HCT116 (cell line): ENCODE data around the gene KNTC1. TPM values are rescaled to one million over a fixed set of nuclear protein-coding genes. Genes with fewer than 3 reads are reported as not detected.

ENCODE experiments used
- ATAC-seq: fragments of 200-7000 bp; cut with Tn5 transposase; 2 replicates; pipeline ENCODE4 v1.9.1; 2020; ENCODE audit warnings: mild to moderate bottlenecking, moderate library complexity
- BruUV-seq: library from RNA; stranded (reverse); fragments of 400-500 nt; replicated peaks from 2 replicates; lab custom pipeline; 2021; lab: Mats Ljungman, UMichigan
- CTCF ChIA-PET: fragments of 300-600 bp; sonication (Branson Sonifier 250); formaldehyde crosslinking; loops from one replicate; lab custom pipeline; 2021; ENCODE audit warnings: antibody characterized with exemption; lab: Charles Lee
- POLR2A ChIA-PET: fragments of 300-600, 350-600 bp; sonication (Branson Sonifier 250); formaldehyde crosslinking; loops from one replicate; lab custom pipeline; 2021; ENCODE audit warnings: antibody characterized with exemption; lab: Charles Lee
- RAD21 ChIA-PET, 2 experiments: fragments of 300-600 bp; sonication (Branson Sonifier 250); formaldehyde crosslinking; loops; one replicate each; lab custom pipeline; 2023; ENCODE audit warnings: low total read pairs in 2 of 2; ENCODE audit not compliant: uncharacterized antibody in 2 of 2, unreplicated experiment in 2 of 2, low non-redundant PET in 1 of 2; lab: Charles Lee
- DNase-seq: peaks from one replicate; pipeline ENCODE4 v3.0.0-alpha.2; 2010; ENCODE audit warnings: low read depth, low spot score
- H2AFZ ChIP-seq: fragments of 200-600 bp; shearing (Covaris generic), sonication (generic); 2 replicates; pipeline ENCODE4 v1.6.1; 2017; ENCODE audit warnings: low read depth, mixed run types, mixed read lengths, antibody characterized with exemption, low read length; ENCODE audit not compliant: poor library complexity, severe bottlenecking
- H3K27ac ChIP-seq: 2 replicates; pipeline ENCODE4 v1.5.1; 2012; ENCODE audit warnings: low read depth, low read length
- H3K27me3 ChIP-seq: fragments of 200-600 bp; sonication (generic); 2 replicates; pipeline ENCODE4 v1.6.1; 2016; ENCODE audit warnings: mixed run types, low read length, mixed read lengths; ENCODE audit not compliant: insufficient read depth
- H3K36me3 ChIP-seq, 2 experiments: fragments of 200-500 bp in 1 of 2; fragments of 200-600 bp in 1 of 2; sonication (Bioruptor generic) in 1 of 2; sonication (generic) in 1 of 2; 2 replicates each; pipeline versions ENCODE4 v1.5.1 to v1.6.1; 2014 to 2016; ENCODE audit warnings: low read length in 2 of 2, inconsistent platforms in 1 of 2, mixed read lengths in 1 of 2, mixed run types in 1 of 2; ENCODE audit not compliant: insufficient read depth in 2 of 2, control insufficient read depth in 1 of 2
- H3K4me1 ChIP-seq, 2 experiments: fragments of 200-600 bp in 1 of 2; sonication (generic) in 1 of 2; 2 replicates each; pipeline versions ENCODE4 v1.5.1 to v1.6.1; 2012 to 2017; ENCODE audit warnings: low read length in 2 of 2, inconsistent platforms in 1 of 2, mild to moderate bottlenecking in 1 of 2, mixed read lengths in 1 of 2, mixed run types in 1 of 2, moderate library complexity in 1 of 2; ENCODE audit not compliant: insufficient read depth in 2 of 2, control insufficient read depth in 1 of 2
- H3K4me2 ChIP-seq: fragments of 200-600 bp; sonication (generic); 2 replicates; pipeline ENCODE4 v1.6.1; 2017; ENCODE audit warnings: mixed run types, low read length, mixed read lengths
- H3K4me3 ChIP-seq, 2 experiments: fragments of 200-600 bp in 1 of 2; sonication (generic) in 1 of 2; replicated peaks in 1 of 2; 2 replicates each; pipeline ENCODE4 v1.5.1; 2011 to 2016; ENCODE audit warnings: low read length in 2 of 2, control low read depth in 1 of 2, low read depth in 1 of 2, mild to moderate bottlenecking in 1 of 2, mixed read lengths in 1 of 2, mixed run types in 1 of 2
- H3K79me2 ChIP-seq: fragments of 200-600 bp; sonication (generic); 2 replicates; pipeline ENCODE4 v1.6.1; 2017; ENCODE audit warnings: mild to moderate bottlenecking, mixed run types, low read length, moderate library complexity, mixed read lengths; ENCODE audit not compliant: insufficient read depth
- H3K9ac ChIP-seq: fragments of 200-600 bp; sonication (generic); 2 replicates; pipeline ENCODE4 v1.6.1; 2016; ENCODE audit warnings: low read length, mixed read lengths
- H3K9me2 ChIP-seq: fragments of 200-600 bp; sonication (generic), shearing (Covaris generic); 2 replicates; pipeline ENCODE4 v1.6.1; 2017; ENCODE audit warnings: mixed run types, mild to moderate bottlenecking, moderate library complexity; ENCODE audit not compliant: insufficient read depth
- H3K9me3 ChIP-seq, 2 experiments: fragments of 200-500 bp in 1 of 2; fragments of 200-600 bp in 1 of 2; sonication (Bioruptor generic) in 1 of 2; sonication (generic) in 1 of 2; 2 replicates each; pipeline ENCODE4 v1.6.1; 2014 to 2017; ENCODE audit warnings: low read length in 2 of 2, mixed read lengths in 2 of 2, inconsistent platforms in 1 of 2, low read depth in 1 of 2, mild to moderate bottlenecking in 1 of 2, mixed run types in 1 of 2, moderate library complexity in 1 of 2; ENCODE audit not compliant: control insufficient read depth in 1 of 2, insufficient read depth in 1 of 2
- H4K20me1 ChIP-seq: fragments of 200-600 bp; sonication (generic), shearing (Covaris generic); 2 replicates; pipeline ENCODE4 v1.6.1; 2017; ENCODE audit warnings: mixed run types, mild to moderate bottlenecking, moderate library complexity; ENCODE audit not compliant: insufficient read depth
- CEBPB ChIP-seq: IDR thresholded peaks from 2 replicates; pipeline ENCODE4 v1.6.1; 2012; ENCODE audit warnings: low read depth
- EGR1 ChIP-seq: IDR thresholded peaks from 2 replicates; pipeline ENCODE4 v1.6.1; 2012; ENCODE audit warnings: low read depth
- ELF1 ChIP-seq: IDR thresholded peaks from 2 replicates; pipeline ENCODE4 v1.6.1; 2012; ENCODE audit warnings: low read depth, borderline replicate concordance
- EZH2phosphoT487 ChIP-seq: fragments of 200-600 bp; IDR thresholded peaks from 2 replicates; pipeline ENCODE4 v1.6.1; 2018; ENCODE audit warnings: antibody characterized with exemption, borderline replicate concordance
- FOSL1 ChIP-seq: IDR thresholded peaks from 2 replicates; pipeline ENCODE4 v1.6.1; 2012; ENCODE audit warnings: low read depth
- SIN3A ChIP-seq: IDR thresholded peaks from 2 replicates; pipeline ENCODE4 v1.6.1; 2012; ENCODE audit warnings: low read depth
- SRF ChIP-seq: IDR thresholded peaks from 2 replicates; pipeline ENCODE4 v1.6.1; 2012; ENCODE audit warnings: low read depth
- TCF7L2 ChIP-seq: IDR thresholded peaks from 2 replicates; pipeline ENCODE4 v1.7.0; 2011; ENCODE audit warnings: borderline replicate concordance, inconsistent platforms; ENCODE audit not compliant: insufficient read depth, insufficient read length; ENCODE audit errors: extremely low read depth
- ZFX ChIP-seq: fragments of 450-650 bp; IDR thresholded peaks from 2 replicates; pipeline ENCODE4 v1.6.1; 2017
- intact Hi-C: fragments of 100-400 bp; cut with micrococcal nuclease; formaldehyde crosslinking; loops from 2 replicates; pipeline ENCODE4 v1.10.0; 2022
- total RNA-seq: library from RNA; stranded (reverse); gene quantifications from one replicate; pipeline ENCODE4 v1.2.1, GENCODE V29; 2021; ENCODE audit not compliant: unreplicated experiment
- TF ChIP-seq, protein P1 (sequence below): IDR thresholded peaks from 2 replicates; pipeline ENCODE4 v1.6.1; 2011; ENCODE audit warnings: mild to moderate bottlenecking, low read length, moderate library complexity; ENCODE audit not compliant: insufficient replicate concordance; ENCODE audit errors: extremely low read depth
- TF ChIP-seq, protein P2 (sequence below), 3 experiments: fragments of 200-600 bp in 1 of 3; sonication (generic) in 1 of 3; IDR thresholded peaks in 2 of 3; conservative IDR thresholded peaks in 1 of 3; 2 replicates each; pipeline ENCODE4 v1.5.1; 2012 to 2017; ENCODE audit warnings: low read depth in 2 of 3, low read length in 2 of 3, antibody characterized with exemption in 1 of 3, borderline replicate concordance in 1 of 3, control low read depth in 1 of 3, mild to moderate bottlenecking in 1 of 3, mixed read lengths in 1 of 3, mixed run types in 1 of 3, moderate library complexity in 1 of 3; ENCODE audit not compliant: insufficient read depth in 1 of 3
- TF ChIP-seq, protein P3 (sequence below): IDR thresholded peaks from 2 replicates; pipeline ENCODE4 v1.6.1; 2012

Gene KNTC1
- total RNA-seq, 1 experiment from 2014 or later: 70.2 TPM

DNA sequence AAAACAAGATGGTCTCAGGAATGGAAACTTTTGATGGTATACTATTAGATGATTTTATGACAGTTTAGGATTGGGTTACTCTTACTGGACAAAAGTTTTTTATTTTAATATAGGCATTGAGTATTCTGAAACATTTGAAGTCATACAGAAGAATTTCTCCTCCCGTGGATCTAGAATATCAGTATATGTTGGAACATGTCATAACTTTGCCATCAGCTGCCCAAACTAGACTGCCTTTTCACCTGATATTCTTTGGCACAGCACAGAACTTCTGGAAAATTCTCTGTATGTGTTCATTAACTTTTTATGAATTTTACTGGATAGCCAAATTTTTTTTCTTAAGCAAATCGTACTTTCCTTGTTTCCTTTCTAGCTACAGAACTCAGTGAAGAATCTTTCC is 75.4 kb downstream of the KNTC1 start:
- Histone ChIP-seq H3K27me3 (no peaks in the 10 kb centered on the region), H3K4me3 (no peak overlapping the region), H3K9me3 (no peaks in the 10 kb centered on the region), H3K9me2 (no peaks in the 10 kb centered on the region), H3K79me2 (no peaks in the 10 kb centered on the region), H3K36me3 (peaks cover 12 to 14% of the 10 kb centered on the region in 2 experiments; a peak in 3 of 4 replicates), H3K4me1 (no peaks in the 10 kb centered on the region), H2AFZ (no peak overlapping the region), H3K27ac (no peak overlapping the region), H3K9ac (no peak overlapping the region), H4K20me1 (no peaks in the 10 kb centered on the region; the same call in 1 of the 2 replicates), H3K4me2 (no peak overlapping the region)
- BruUV-seq: no TSS peak
- no peak for ATAC-seq
- TF ChIP-seq EGR1: no peak
- TF ChIP-seq CEBPB: no peak
- TF ChIP-seq ELF1: no peak
- TF ChIP-seq ZFX: no peak
- no peak for TF ChIP-seq SRF
- TF ChIP-seq, protein P1, sequence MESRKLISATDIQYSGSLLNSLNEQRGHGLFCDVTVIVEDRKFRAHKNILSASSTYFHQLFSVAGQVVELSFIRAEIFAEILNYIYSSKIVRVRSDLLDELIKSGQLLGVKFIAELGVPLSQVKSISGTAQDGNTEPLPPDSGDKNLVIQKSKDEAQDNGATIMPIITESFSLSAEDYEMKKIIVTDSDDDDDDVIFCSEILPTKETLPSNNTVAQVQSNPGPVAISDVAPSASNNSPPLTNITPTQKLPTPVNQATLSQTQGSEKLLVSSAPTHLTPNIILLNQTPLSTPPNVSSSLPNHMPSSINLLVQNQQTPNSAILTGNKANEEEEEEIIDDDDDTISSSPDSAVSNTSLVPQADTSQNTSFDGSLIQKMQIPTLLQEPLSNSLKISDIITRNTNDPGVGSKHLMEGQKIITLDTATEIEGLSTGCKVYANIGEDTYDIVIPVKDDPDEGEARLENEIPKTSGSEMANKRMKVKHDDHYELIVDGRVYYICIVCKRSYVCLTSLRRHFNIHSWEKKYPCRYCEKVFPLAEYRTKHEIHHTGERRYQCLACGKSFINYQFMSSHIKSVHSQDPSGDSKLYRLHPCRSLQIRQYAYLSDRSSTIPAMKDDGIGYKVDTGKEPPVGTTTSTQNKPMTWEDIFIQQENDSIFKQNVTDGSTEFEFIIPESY: no peak
- TF ChIP-seq FOSL1: no peak
- ChIA-PET RAD21 (no interaction called here), POLR2A (no interaction called here), CTCF (no interaction called here)
- no peak for DNase-seq
- intact Hi-C loops: no loop called here

DNA sequence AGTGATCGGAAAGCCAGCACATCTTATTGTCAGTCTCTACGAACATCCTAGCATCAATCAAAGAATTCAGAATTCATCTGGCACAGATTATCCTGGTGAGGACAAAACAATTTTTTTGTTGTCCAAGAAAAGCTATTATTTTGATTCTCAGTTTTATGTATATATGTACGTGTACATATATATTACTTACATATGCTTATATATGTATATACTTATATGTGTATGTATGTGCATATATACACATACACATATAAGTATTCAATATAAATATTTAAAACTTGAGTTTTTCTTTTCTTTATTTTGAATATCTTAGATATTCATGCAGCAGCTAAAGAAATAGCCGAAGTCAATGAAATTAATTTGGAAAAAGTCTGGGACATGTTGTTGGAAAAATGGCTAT is 77.9 kb downstream of the KNTC1 start:
- Histone ChIP-seq H3K9me3 (no peaks in the 10 kb centered on the region), H3K9ac (no peak overlapping the region), H3K4me2 (no peak overlapping the region), H3K79me2 (no peaks in the 10 kb centered on the region), H4K20me1 (no peaks in the 10 kb centered on the region; the same call in 1 of the 2 replicates), H3K4me1 (no peaks in the 10 kb centered on the region), H3K36me3 (peaks cover 9 to 24% of the 10 kb centered on the region in 2 experiments), H3K4me3 (no peak overlapping the region), H3K27me3 (no peaks in the 10 kb centered on the region), H2AFZ (no peak overlapping the region), H3K9me2 (no peaks in the 10 kb centered on the region), H3K27ac (no peak overlapping the region)
- intact Hi-C loops: no loop called here
- BruUV-seq: no TSS peak
- ATAC-seq: no peak
- ChIA-PET CTCF (no interaction called here), RAD21 (no interaction called here), POLR2A (no interaction called here)
- DNase-seq: no peak
- TF ChIP-seq, protein P2, sequence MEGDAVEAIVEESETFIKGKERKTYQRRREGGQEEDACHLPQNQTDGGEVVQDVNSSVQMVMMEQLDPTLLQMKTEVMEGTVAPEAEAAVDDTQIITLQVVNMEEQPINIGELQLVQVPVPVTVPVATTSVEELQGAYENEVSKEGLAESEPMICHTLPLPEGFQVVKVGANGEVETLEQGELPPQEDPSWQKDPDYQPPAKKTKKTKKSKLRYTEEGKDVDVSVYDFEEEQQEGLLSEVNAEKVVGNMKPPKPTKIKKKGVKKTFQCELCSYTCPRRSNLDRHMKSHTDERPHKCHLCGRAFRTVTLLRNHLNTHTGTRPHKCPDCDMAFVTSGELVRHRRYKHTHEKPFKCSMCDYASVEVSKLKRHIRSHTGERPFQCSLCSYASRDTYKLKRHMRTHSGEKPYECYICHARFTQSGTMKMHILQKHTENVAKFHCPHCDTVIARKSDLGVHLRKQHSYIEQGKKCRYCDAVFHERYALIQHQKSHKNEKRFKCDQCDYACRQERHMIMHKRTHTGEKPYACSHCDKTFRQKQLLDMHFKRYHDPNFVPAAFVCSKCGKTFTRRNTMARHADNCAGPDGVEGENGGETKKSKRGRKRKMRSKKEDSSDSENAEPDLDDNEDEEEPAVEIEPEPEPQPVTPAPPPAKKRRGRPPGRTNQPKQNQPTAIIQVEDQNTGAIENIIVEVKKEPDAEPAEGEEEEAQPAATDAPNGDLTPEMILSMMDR (IDR thresholded peaks at IDR 0.05 in 2 of 3, conservative IDR thresholded peaks at IDR 0.05 in 1 of 3; ENCODE audit: borderline replicate concordance in 1 of 3, insufficient read depth in 1 of 3, low read depth in 2 of 3, low read length in 2 of 3): no peak
- TF ChIP-seq EGR1 (no peak), SRF (no peak), EZH2phosphoT487 (no peak), TCF7L2 (no peak), SIN3A (no peak)
- TF ChIP-seq, protein P1: no peak
- TF ChIP-seq, protein P3, sequence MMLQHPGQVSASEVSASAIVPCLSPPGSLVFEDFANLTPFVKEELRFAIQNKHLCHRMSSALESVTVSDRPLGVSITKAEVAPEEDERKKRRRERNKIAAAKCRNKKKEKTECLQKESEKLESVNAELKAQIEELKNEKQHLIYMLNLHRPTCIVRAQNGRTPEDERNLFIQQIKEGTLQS: no peak
